ENCODE data around the gene PGAP3.

GRCh38 chr17:39624313-39624712 is 63.5 kb downstream of the PGAP3 start:
- TF ChIP-seq POLR2AphosphoS5 (IDR thresholded peaks at IDR 0.05; ENCODE audit: low read depth, low read length) (no peak), POLR2A (IDR thresholded peaks at IDR 0.05; ENCODE audit: low read depth, low read length) (no peak)
